LoVo (cell line): Measurements from ENCODE around the gene C11orf16.
"Not testable (repeated sequence)": the region's sequence is repeated elsewhere in the genome, so short reads cannot be mapped to it uniquely, and the experiment has no call there.

ENCODE experiments used
- DNase-seq: peaks from one replicate; pipeline ENCODE4 v3.0.0-alpha.2; 2016; ENCODE audit warnings: low spot score

Gene C11orf16

GRCh38 chr11:8932564-8933180 is at the start of gene C11orf16:
C11orf16 (minus strand) TSS chr11:8932947; CDS start chr11:8932308, 639 bp downstream.
- no peak for DNase-seq

DNA sequence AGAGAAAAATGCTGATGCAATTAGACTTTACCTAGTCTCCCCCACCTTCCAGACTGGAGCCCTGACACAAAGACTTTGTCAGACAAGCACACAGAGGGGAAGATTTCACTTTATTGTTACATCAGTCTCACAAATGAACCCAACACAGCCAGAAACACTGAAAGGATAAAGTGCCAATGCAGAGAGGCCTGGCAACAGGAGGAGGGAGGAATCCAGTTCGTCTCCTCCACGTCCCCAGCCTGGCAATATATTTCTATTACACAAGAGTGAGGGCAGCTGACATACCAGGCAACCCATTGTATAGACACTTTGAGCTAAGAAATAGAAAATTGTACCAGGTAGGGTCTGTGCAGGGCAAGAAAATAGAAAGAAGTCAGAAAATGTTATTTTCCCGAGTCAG is 47.7 kb upstream of the C11orf16 start:
- no peak for DNase-seq

- DNase-seq, result not testable (repeated sequence)
Observed at GRCh38 chr11:8979365-8979764, 46.6 kb upstream of the C11orf16 start.

DNA sequence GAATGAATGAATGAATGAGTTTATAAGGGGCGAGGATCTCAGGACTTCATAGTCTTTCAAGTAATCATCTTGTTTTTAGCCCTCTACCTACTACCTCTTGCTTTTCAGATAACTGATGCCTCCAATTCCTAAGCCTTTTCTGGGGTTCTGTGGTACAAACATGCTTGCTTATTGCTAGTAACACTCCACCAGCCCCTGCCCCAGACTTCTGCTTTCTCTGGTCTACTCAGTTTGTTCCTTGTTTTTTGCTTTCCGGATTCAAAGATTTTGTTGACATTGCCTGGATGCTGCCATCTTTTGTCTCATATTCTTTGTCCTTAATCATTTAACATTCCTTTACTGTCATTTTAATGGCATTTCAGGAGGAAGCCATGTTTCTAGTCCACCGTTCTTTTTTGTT is 40.4 kb upstream of the C11orf16 start:
- no peak for DNase-seq

DNA sequence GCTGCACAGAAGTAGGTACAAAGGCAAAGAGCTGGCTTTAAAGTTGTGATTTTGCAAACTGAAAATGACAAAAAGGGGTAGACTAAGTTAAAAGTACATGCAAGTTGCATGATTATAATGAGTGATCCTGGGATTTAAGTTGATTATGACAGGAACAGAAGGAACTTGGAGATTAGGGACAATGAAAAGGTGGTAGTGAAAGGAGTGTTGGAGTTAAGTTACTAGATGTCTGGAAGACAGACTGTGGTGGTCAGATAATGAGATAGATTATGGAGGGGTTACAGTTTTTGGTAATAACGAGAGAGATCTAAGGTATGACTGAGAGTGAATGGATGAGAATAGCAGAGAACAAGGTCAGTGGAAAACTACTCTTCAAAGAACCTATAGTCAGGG is 39.2 kb upstream of the C11orf16 start:
- no peak for DNase-seq

GRCh38 chr11:8971196-8971923 is 38.6 kb upstream of the C11orf16 start:
- DNase-seq, result no peak

DNA sequence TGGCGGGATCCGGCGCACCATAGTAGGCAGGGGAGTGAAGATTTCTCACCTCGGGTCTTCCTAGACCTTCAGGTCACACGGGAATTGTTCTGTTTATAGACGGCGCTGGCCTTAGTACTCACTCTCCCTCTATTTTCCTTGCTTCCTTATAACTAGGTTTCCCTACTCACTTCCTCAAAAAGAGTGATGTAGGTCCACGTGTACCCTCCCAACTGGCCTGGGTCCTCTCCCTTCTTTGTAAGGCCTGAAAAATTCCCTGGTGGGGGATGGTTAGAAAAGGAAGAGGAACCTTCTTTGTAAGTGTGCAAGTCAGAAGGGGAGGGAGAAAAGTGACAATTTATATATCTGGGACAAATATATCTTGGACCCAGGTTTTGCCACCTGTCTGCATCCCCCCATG is 34.4 kb upstream of the C11orf16 start:
- DNase-seq, result no peak

- peak; percentile 89 for DNase-seq
Observed at GRCh38 chr11:8964324-8965320, 31.9 kb upstream of the C11orf16 start, which contains the start of gene TMEM9B. TMEM9B (minus strand) TSS chr11:8964442; CDS start chr11:8964313, 129 bp downstream.

GRCh38 chr11:8963569-8964323 is 31.0 kb upstream of the C11orf16 start:
- peak; percentile 79 for DNase-seq

GRCh38 chr11:8962841-8963240 is 30.1 kb upstream of the C11orf16 start:
- DNase-seq, result no peak

DNA sequence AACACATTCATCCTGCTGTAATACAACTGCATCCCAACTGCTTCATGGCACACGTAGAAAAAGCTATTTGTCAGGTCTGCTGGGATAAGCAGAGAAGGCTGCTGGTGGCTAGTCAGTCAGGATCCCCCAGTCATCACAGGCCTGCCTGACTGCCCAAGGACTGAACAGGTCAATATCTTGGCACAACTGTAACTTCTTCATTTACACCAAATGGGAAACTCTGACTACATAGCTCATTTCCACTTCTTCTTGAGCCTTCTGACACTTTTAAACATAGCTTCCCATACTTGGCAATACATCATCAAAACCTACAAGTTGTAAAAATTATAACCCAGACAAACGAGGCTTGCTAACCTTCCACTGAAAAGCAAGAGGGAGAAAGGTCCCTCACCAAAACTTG is 28.7 kb upstream of the C11orf16 start:
- no peak for DNase-seq

DNA sequence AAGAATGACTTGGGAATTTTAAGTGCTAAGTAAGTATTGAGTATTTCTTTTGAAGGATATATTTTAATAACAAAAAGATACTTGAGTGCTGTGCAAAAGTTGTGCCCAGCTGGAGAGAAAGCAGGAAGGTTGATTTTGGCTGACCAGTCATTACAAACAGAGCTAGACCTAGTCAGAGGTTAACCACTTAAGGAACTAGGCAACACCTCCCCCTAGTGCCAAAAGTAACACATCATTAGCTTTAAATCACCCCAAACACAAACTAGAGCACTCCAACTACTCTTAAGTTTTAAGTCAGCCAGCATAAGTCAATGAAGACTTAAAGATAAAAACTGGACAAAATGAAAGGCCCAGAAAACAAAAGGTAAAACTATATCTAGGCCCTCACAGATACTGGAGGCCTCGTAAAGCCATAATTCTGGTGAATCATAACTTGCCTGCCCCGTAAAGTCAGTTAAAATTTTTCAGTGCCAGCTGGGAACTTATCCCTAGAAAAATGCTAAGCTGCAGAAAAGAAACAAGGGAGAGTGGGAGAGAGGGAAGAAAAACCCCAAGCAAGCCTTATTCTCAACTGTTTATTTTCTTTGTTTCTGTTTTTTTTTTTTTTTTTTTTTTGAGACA is 26.9 kb upstream of the C11orf16 start:
- DNase-seq, result peak; percentile 55

- no peak for DNase-seq
Observed at GRCh38 chr11:8956860-8957259, 24.1 kb upstream of the C11orf16 start.

- no peak for DNase-seq
Observed at GRCh38 chr11:8948886-8949285, 16.1 kb upstream of the C11orf16 start.

DNA sequence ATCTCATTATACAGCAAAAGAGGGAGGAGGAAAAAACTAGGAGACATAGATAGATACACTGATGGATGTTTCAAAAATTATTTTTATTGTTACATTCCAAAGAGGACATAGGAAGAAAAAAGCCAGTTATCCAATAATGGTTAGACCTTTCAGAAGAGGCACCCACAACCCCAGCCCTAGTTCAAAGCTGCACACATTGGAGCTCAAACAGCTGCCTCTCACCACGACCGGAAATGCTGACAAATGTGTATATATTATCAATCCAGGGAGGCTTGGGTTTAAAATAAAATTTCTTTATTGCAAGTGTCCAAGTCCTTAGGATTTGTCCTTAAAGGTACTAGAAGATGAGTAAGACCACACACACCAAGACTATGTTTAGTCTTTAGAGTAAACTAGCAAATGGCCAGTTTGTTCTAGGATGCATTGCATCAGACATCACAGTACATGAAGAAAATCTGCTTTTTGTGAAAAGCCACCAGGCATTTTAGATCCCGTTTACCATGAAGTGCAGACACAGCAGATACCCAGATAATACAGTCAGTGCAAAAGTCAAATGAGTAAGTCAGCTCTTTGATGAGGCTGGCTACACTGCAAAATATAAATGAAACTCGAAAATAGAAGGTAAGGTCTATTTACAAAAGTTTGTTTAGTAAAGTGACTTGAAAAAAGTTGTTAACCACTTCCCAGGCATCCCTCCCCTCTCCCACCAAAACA is 14.6 kb upstream of the C11orf16 start:
- DNase-seq, result no peak

DNA sequence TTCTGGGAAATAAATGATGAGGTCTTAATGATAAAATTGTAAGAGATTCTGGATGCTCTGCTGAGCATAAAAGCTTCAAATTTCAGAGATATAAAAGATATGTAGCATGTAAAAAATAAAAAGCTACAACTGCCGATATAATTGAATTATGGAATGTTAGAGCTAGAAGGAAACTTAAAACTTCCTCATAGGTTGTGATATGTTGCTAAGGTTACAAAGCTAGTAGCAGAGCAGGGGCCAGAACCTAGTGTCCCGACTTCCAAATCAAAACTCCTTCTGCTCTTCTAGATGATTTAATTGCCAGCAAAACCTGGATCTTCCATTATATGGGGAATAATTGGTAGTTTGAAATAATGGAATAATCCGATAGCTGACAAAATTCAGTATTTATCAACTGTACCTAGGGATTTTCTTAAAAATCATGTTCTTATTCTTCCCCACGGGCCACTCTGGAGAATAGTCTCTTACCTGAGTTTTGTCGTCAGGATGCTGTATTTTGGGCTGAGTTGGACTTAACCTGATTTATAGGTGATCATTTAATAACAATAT is 9.8 kb upstream of the C11orf16 start, which contains the start of gene ASCL3:
Gene ASCL3 (minus strand): TSS at position 499 of the 549 bp plus-strand sequence. CDS start 4,855 bp downstream, outside the sequence.
- no peak for DNase-seq

DNA sequence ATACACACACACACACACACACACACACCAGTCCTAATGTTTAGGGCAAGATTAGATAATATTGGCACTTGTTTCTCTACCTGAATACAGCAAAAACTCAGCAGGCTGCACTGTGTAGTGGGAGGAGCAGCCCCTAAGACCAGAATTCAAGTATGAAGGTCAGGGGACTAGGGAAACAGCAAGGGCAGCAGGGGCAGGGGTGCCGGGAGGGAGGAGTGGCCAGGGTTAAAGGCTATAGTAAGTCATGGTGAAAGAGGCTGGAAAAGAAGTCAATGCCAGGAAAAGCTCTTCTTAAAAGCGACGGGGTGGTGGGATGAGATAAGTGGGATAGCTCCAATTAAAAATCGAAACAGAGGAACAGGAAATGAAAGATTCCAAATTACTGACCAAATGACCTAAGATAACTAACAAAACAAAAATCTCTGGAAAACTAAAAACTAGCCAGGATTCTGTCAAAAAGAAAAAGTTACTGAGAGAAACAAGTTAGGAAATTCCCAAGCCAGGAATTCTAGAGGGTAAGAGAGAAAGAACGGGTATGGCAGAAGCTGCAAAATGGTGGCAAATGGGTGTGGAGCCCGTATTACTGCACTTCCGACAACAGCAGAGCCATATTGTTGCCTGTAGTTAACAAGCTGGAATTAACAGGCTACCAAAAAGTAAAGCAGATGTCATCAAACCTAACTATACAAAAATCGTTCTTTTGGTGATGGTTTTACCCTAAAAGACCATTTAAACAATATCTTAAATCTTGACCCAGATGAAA is 8.8 kb upstream of the C11orf16 start:
- DNase-seq, result no peak

DNA sequence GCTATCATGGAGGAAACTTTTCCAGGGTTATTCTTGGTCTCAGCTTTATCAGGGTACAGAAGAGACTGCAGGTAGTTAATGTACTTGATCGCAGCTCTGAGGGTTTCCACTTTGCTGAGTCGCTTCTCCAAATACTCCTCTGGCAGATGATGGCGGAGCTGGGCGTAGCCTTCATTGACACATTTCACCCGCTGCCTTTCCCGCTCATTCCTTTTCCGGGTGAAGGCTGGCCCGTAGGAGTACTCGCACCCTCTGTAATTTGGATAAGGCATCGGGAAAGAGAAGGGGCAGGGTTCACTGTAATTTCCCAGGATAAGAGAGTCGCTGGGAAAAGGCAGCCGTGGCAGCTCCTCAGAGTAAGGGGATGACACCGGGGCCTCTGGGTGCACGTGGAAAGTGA is 4.9 kb upstream of the C11orf16 start:
- DNase-seq, result no peak

DNA sequence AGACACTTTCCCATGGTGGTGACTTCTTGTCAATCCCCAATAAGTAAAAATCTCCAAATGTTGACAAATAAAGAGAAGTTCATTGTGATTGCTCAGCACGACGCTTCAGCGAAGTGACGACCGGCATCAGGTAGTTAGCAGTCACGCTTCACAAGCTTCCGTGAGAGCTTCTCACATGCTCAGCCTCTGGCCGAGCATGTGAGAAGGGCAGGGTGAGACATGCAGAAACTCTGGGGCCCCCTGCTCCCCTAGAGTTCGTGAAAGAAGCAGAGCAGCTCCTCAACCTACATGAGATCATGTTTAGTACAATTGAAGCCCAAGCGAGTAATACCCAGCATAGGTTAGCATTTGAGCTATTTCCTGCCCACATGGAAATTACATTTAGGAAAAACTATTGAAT is 4.4 kb upstream of the C11orf16 start:
- DNase-seq, result no peak
